IgD-negative memory B cell (primary cell): Measurements from ENCODE around the gene F5. TPM values are rescaled to one million over a fixed set of nuclear protein-coding genes. Genes with fewer than 3 reads are reported as not detected.

ENCODE experiments used
- H3K27ac Mint-ChIP-seq, 3 donors: one replicate each; pipeline ENCODE4 v1.8.0; 2020 to 2022; ENCODE audit warnings: mild to moderate bottlenecking in 3 of 3, mixed read lengths in 3 of 3, moderate library complexity in 1 of 3
- H3K27me3 Mint-ChIP-seq: one replicate; pipeline ENCODE4 v1.8.0; 2021; ENCODE audit warnings: mixed read lengths
- H3K36me3 Mint-ChIP-seq: one replicate; pipeline ENCODE4 v1.8.0; 2020; ENCODE audit warnings: mild to moderate bottlenecking, mixed read lengths
- H3K4me1 Mint-ChIP-seq, 3 donors: one replicate each; pipeline ENCODE4 v1.8.0; 2020 to 2022; ENCODE audit warnings: mixed read lengths in 3 of 3, mild to moderate bottlenecking in 1 of 3
- H3K4me3 Mint-ChIP-seq, 4 donors: one replicate each; pipeline ENCODE4 v1.8.0; 2020 to 2022; ENCODE audit warnings: mild to moderate bottlenecking in 4 of 4, mixed read lengths in 4 of 4, moderate library complexity in 3 of 4
- H3K9me3 Mint-ChIP-seq, 3 donors: one replicate each; pipeline ENCODE4 v1.8.0; 2020 to 2021; ENCODE audit warnings: mixed read lengths in 3 of 3, mild to moderate bottlenecking in 1 of 3
- polyA plus RNA-seq: library from polyadenylated mRNA; unstranded; fragments of 300-500 nt; fragmentation: Illumina TruSeq; gene quantifications from one replicate; pipeline ENCODE4 v1.2.3, GENCODE V29; 2021

Gene F5
- polyA plus RNA-seq, 1 donor from 2014 or later: 0.51 TPM

DNA sequence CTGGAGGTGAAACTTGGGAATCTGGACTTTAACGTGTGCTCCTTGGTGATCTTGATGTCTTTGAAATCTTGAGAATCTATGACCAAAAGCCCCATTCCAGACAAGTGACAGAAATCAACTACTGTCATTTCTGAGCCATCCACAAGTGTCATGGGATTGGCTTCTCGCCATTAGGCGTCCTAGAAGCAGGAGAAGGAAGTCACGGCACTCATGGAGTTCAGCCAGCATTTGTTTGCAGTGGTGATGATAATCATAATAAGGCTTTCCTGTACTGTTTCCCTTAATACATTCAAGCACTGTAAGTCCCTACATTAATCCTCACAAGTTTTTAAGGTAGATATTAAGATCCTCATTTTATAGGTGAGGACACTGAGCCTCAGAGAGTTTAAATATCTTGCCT, 11.9 kb downstream of the F5 start:
- H3K9me3 Mint-ChIP-seq: no peaks in the 10 kb centered on the region
- peaks cover 9% of the 10 kb centered on the region for H3K27me3 Mint-ChIP-seq
- H3K4me1 Mint-ChIP-seq: no peaks in the 10 kb centered on the region
- H3K4me3 Mint-ChIP-seq: no peak overlapping the region
- H3K36me3 Mint-ChIP-seq: no peaks in the 10 kb centered on the region
- no peak overlapping the region for H3K27ac Mint-ChIP-seq

DNA sequence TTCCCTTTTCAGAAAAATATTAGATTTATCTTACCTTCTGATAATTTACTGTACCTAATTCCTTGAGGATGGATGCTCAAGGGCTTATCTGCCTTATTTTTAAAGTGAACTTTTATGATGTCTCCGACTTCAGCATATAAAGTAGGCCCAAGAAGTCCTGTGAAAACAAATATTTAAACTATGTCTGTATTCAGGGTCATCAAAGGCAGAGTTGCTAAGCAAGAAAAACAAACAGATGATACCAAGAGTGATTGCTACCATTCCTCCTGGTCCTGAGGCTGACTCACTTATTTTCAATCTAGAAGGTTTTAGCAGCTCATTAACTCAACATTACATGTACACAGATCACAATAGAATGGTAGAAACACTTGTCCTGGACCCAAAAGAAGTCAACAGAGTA, 14.1 kb downstream of the F5 start:
- H3K36me3 Mint-ChIP-seq: no peaks in the 10 kb centered on the region
- no peaks in the 10 kb centered on the region for H3K9me3 Mint-ChIP-seq
- H3K4me3 Mint-ChIP-seq: no peak overlapping the region
- no peaks in the 10 kb centered on the region for H3K4me1 Mint-ChIP-seq
- peaks cover 9% of the 10 kb centered on the region for H3K27me3 Mint-ChIP-seq
- no peak overlapping the region for H3K27ac Mint-ChIP-seq

DNA sequence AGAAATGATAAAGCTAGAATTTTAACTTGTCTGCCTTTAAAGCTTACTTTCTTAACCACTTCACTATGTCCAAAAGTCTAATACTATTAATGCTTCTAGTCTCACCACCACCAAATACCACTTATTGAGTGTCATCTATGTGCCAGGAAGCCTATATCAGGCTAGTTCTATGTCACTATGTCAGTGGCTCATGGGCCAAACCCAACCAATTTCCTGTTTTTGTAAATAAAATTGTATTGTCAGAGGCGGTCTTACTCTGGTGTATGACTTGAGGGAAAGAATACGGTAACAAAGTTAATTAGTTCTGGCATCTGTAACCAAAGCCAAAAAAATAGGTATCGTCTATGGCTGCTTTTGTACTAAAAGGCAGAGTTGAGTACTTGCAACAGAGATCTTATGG, 14.8 kb downstream of the F5 start:
- H3K4me1 Mint-ChIP-seq: no peaks in the 10 kb centered on the region
- peaks cover 6% of the 10 kb centered on the region for H3K27me3 Mint-ChIP-seq
- H3K36me3 Mint-ChIP-seq: no peaks in the 10 kb centered on the region
- H3K27ac Mint-ChIP-seq: no peak overlapping the region
- H3K4me3 Mint-ChIP-seq: no peak overlapping the region
- H3K9me3 Mint-ChIP-seq: no peaks in the 10 kb centered on the region

DNA sequence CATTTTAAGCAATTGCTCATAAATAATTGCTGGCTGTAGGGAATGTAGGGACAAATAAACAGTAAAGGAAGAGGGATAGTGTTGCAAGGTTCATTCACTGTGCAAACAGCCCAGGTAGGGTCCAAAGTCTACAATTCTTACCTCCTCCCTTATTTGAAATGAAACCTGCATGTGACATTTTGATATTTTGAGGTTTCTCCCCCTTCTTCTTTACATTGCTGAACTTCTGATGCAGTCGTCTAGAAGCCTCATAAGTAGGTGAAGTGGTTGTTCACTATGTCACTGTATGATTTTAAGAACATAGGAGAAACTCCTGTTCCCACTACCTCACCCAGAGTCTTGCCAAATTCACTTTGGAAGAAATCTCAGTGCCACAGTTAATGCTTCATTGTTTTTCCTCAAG, 16.1 kb downstream of the F5 start:
- Mint-ChIP-seq H3K27me3 (peaks cover 3% of the 10 kb centered on the region), H3K27ac (no peak overlapping the region), H3K36me3 (no peaks in the 10 kb centered on the region), H3K9me3 (peaks cover 0 to under 1% (median 0%) of the 10 kb centered on the region in 3 donors), H3K4me3 (no peak overlapping the region), H3K4me1 (no peaks in the 10 kb centered on the region)

DNA sequence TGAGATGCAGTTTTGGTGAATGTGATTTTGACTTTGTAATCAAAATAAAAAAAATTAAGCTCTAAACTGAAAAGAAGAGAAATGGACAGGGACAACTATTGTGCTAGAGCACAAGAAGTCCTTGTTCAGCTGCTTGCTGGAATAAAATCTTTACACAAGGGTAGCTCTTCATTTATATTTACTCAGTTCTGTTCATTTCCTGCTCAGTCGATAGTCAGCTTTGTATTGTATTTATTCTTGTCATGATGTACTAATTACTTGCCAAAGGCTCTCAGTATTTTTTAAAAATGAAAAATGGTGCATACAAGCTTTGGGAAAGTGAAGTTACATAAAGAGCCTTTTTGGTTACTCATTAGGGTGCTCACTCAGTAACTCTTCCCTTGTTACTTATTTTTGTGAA, 17.8 kb downstream of the F5 start:
- peaks cover 8% of the 10 kb centered on the region for H3K27me3 Mint-ChIP-seq
- H3K4me3 Mint-ChIP-seq: no peak overlapping the region
- H3K27ac Mint-ChIP-seq: no peak overlapping the region
- no peaks in the 10 kb centered on the region for H3K4me1 Mint-ChIP-seq
- no peaks in the 10 kb centered on the region for H3K36me3 Mint-ChIP-seq
- H3K9me3 Mint-ChIP-seq: peaks cover 2 to 8% (median 8%) of the 10 kb centered on the region in 3 donors

DNA sequence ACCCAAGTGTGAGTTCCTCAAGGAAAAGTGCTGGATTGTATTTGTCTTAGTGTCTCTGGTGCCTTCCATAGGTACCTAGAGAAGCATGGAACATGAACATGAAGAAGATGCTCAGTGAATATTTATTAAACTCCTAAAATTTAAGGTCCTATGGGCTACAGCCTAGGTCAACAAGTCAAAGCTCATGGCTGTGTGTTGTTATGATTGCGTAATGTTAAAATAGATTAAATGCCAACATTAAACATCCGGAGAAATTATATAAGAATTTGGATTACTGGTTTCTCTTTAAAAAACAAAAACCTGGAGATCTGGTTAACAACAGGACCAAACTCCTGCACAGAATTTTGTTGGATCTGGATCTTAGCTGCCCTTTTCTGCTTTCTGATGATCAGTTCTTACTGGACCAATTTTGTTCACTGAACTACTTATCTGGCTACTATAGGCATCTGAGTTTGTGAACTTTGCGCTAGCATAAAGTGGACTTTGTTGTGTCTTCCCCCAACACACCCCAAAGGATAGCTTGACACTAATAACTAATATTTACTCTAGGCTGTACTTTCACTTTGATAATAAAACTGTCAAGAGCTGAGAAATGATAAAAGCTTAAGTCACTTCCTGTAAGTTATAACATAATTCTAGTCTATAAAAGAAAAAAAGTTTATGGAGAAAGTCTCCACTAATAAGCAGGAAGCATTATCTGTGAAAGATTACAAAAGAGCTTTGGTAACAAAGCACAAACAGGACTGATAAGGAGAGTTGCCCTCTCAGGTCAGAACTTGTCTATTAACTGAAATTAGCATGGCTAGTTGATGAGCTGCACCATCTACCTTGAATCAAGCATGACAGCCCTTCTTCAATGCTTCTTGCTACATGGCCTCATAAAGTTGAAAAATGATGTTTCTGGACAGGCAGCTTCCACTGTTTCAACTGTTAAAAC, 20.7 kb downstream of the F5 start:
- peaks cover 2 to 13% (median 13%) of the 10 kb centered on the region in 3 donors for H3K9me3 Mint-ChIP-seq
- H3K4me3 Mint-ChIP-seq: no peak overlapping the region
- H3K27ac Mint-ChIP-seq: no peak overlapping the region
- H3K27me3 Mint-ChIP-seq: peaks cover 12% of the 10 kb centered on the region
- H3K4me1 Mint-ChIP-seq: peaks cover 0 to 1% (median 0%) of the 10 kb centered on the region in 3 donors
- H3K36me3 Mint-ChIP-seq: peaks cover 4% of the 10 kb centered on the region

DNA sequence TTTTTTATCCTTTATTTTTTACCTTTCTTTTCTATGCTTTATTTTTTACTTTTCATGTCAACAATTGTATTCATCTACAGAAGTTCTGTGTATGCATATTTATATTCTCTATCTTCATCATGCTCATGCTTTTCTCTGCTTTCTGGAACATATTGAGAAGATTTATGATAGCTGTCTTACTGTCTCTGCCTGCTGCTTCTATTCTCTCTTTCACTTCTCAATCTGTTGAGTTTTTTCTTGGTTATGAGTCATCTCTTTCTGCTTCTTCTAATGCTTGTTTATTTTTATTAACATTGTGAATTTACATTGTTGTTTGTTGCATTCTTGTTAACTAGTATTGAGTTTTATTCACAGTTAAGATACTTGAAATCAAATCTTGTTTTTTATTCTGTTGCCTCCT, 22.6 kb downstream of the F5 start:
- peaks cover 0 to 1% (median 0%) of the 10 kb centered on the region in 3 donors for H3K4me1 Mint-ChIP-seq
- peaks cover 2 to 13% (median 13%) of the 10 kb centered on the region in 3 donors for H3K9me3 Mint-ChIP-seq
- peaks cover 4% of the 10 kb centered on the region for H3K36me3 Mint-ChIP-seq
- H3K27me3 Mint-ChIP-seq: peaks cover 12% of the 10 kb centered on the region
- H3K4me3 Mint-ChIP-seq: no peak overlapping the region
- no peak overlapping the region for H3K27ac Mint-ChIP-seq

DNA sequence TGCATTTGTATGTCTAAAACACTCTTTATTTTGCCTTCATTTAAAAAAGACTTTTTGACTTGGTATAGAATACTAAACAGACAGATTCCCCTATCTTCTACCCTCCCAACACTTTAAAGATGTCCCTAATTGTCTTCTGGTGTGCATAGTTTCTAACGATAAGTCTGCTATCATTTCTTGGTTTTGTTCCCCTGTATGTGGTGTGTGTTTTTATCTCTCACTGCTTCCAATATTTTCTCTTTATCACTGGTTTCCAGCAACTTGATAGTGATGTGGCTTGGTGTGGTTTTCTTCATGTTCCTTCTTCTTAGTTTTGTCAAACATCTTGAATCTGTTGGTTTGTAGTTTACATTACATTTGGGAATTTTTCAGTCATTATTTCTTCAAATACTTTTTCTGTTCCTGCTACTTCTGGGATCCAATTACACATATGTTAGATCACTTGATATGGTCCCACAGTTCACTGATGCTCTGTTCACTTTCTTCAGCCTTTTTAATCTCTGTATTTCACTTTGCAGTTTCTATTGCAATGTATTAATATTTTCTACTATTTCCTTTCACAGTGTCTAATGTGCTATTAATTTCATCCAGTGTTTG, 23.2 kb downstream of the F5 start:
- Mint-ChIP-seq H3K9me3 (peaks cover 2 to 13% (median 13%) of the 10 kb centered on the region in 3 donors), H3K4me3 (no peak overlapping the region), H3K27me3 (peaks cover 12% of the 10 kb centered on the region), H3K4me1 (peaks cover 0 to 1% (median 0%) of the 10 kb centered on the region in 3 donors), H3K36me3 (peaks cover 4% of the 10 kb centered on the region), H3K27ac (no peak overlapping the region)

DNA sequence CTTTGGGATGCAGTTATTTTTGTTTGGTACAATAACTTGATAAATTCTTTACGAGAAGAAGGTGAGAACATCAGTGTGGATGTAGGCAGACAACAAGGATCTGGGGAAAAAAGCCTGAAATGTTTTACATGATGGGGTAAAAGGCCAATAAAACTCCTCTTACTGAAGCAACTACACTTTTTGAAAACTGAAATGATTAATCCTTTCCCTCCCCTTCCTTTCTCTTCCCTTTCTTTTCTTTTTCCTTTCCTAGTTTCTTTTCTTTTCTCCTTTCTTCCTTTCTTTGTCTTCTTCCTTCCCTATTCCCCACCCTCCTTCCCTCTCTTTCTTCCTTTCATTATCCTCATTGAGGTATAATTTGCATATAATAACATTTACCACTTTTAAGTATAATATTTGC, 24.6 kb downstream of the F5 start:
- Mint-ChIP-seq H3K36me3 (peaks cover 4% of the 10 kb centered on the region), H3K27ac (no peak overlapping the region), H3K27me3 (peaks cover 12% of the 10 kb centered on the region), H3K4me1 (peaks cover 0 to 1% (median 0%) of the 10 kb centered on the region in 3 donors), H3K9me3 (peaks cover 2 to 13% (median 13%) of the 10 kb centered on the region in 3 donors), H3K4me3 (no peak overlapping the region)

DNA sequence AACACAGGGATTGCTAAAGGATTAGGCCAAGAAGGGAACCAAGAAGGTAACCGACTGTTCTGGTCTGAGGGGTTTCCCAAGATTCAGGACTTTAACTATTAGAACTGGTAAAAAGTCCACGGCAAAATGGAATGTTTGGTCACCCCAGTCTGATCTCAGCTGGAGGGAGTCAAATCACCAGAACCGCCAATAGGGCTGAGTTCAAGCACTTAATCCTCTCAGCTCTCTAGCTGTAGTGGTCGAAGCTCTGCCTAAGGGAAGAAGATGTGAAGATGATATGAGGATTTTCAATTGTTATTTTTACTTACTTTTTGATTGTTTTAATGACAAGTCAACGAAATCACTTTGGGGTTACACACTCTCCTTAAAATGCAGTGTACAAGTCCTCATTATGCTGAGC, 29.1 kb downstream of the F5 start:
- H3K4me1 Mint-ChIP-seq: peaks cover 0 to 3% (median 1%) of the 10 kb centered on the region in 3 donors
- H3K9me3 Mint-ChIP-seq: no peaks in the 10 kb centered on the region
- peaks cover 5% of the 10 kb centered on the region for H3K27me3 Mint-ChIP-seq
- no peak overlapping the region for H3K27ac Mint-ChIP-seq
- H3K4me3 Mint-ChIP-seq: no peak overlapping the region
- H3K36me3 Mint-ChIP-seq: no peaks in the 10 kb centered on the region

DNA sequence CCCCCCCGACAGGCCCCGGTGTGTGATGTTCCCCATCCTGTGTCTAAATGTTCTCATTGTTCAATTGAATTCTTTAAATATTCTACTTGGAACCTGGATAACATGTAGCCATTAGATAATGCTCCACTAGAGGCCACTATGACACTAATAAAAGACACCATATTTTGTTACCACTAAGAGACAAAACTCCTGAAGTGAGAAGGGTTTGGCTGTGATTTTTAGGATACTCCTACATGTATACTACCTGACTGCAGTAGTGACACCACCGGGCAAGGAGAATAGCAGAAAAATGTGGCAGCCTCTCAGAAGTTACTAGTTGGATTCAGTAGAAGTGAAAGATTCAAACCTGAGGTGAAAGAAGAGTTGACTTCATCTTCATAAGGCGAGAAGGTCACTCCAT, 36.0 kb downstream of the F5 start:
- Mint-ChIP-seq H3K27ac (no peak overlapping the region), H3K4me3 (no peak overlapping the region)

DNA sequence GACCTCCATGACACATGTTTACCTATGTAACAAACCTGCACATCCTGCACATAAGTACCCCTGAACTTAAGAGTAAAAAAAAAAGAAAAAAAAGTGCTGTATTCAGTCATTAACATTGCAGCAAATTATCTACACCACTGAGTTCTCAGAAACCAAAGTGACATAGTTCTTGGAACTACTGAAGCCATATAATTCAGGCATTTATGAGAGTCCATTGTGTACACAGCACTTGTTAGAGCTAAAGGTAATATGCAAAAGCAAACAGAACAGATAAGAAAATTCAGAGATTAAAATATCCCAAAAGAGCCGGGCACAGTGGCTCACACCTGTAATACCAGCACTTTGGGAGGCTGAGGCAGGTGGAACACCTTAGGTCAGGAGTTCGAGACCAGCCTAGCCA, 38.0 kb downstream of the F5 start:
- Mint-ChIP-seq H3K4me3 (no peak overlapping the region), H3K4me1 (peaks cover 0 to 3% (median 2%) of the 10 kb centered on the region in 3 donors), H3K27ac (peak overlapping the region in 1 of 3 donors; percentile 32), H3K9me3 (no peaks in the 10 kb centered on the region), H3K36me3 (no peaks in the 10 kb centered on the region), H3K27me3 (peaks cover 1% of the 10 kb centered on the region)

More for the DNA sequence above, 36.0 kb downstream of the F5 start:
- Mint-ChIP-seq H3K27me3 (peaks cover 1% of the 10 kb centered on the region), H3K36me3 (no peaks in the 10 kb centered on the region), H3K4me1 (peaks cover 0 to 3% (median 2%) of the 10 kb centered on the region in 3 donors), H3K9me3 (no peaks in the 10 kb centered on the region)

DNA sequence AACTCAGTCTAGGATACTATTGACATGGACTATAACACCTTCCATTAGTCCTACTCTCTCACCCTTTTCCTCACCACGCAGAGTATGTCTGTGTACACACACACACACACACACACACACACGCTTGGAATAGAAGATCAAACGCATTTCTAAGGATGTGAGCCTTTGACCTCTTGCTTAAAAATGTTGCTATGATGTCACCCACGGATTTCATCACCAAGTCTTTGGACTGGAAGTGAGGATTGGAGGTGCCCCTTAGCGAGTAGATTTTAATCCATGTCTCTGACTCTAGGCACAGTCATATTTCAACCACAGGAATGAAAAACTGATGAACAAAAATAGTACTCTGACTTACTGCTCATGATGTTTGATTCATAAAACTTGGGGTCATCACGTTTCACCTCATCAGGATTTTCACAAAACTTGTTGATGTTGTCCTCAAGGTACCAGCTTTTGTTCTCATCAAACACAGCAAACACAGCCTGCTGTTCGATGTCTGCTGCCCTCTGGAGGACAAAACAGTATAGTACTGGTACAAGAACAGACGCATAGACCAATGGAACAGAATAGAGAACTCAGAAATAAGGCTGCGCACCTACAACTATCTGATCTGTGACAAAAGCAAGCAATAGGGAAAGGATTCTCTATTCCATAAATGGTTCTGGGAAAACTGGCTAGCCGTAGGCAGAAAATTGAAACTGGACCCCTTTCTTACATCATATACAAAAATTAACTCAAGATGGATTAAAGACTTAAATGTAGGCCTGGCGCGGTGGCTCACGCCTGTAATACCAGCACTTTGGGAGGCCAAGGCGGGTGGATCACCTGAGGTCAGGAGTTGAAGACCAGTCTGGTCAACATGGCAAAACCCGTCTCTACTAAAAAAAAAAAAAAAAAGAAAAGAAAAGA, 39.9 kb downstream of the F5 start:
- Mint-ChIP-seq H3K27ac (no peak overlapping the region), H3K36me3 (no peaks in the 10 kb centered on the region), H3K4me1 (peaks cover 0 to 3% (median 0%) of the 10 kb centered on the region in 3 donors), H3K27me3 (peaks cover 3% of the 10 kb centered on the region), H3K9me3 (no peaks in the 10 kb centered on the region), H3K4me3 (no peak overlapping the region)

DNA sequence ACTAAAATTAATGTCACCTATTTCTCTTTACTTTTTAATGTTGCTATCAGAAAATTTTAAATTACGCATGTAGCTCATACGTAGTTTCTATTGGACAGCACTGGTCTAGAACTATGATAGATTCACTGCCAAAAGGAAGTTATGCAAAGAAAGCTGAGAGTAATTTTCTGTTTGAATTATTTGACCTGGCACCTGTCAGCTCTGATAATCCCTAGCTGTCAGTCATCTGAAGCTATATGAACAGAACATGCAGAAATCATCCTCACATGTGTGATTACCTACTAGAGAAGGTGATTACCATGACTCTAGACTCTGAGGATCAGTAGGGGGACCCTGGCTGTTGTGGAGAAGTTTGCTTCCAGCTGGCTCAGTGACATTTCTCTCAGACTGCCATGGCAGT, 40.8 kb downstream of the F5 start:
- Mint-ChIP-seq H3K27ac (no peak overlapping the region), H3K4me1 (peaks cover 0 to 3% (median 0%) of the 10 kb centered on the region in 3 donors), H3K36me3 (no peaks in the 10 kb centered on the region), H3K9me3 (no peaks in the 10 kb centered on the region), H3K4me3 (no peak overlapping the region), H3K27me3 (peaks cover 3% of the 10 kb centered on the region)
